ENCODE data around the gene CCN6.

The CCN6 gene

GRCh38 chr6:112113431-112113830 lies 59.5 kb downstream of the CCN6 start:
- TF ChIP-seq CTCF (IDR thresholded peaks at IDR 0.05; ENCODE audit: low read length, missing control alignments) = no peak
- H3K4me3 ChIP-seq (replicated peaks; ENCODE audit: low read depth, low read length) = no peak overlapping the region
- DNase-seq (ENCODE audit: low read depth) = no peak

GRCh38 chr6:112113918-112114317 lies 60.0 kb downstream of the CCN6 start:
- TF ChIP-seq CTCF (IDR thresholded peaks at IDR 0.05; ENCODE audit: low read length, missing control alignments) = no peak
- no peak overlapping the region for H3K4me3 ChIP-seq (replicated peaks; ENCODE audit: low read depth, low read length)
- no peak for DNase-seq (ENCODE audit: low read depth)

- H3K4me3 ChIP-seq (replicated peaks; ENCODE audit: low read depth, low read length) = no peak overlapping the region
- DNase-seq (ENCODE audit: low read depth) = no peak
- TF ChIP-seq CTCF (IDR thresholded peaks at IDR 0.05; ENCODE audit: low read length, missing control alignments) = no peak
Measured at GRCh38 chr6:112114577-112115223, 60.8 kb downstream of the CCN6 start.

GRCh38 chr6:112116221-112116620 lies 62.3 kb downstream of the CCN6 start:
- DNase-seq (ENCODE audit: low read depth) = no peak
- no peak for TF ChIP-seq CTCF (IDR thresholded peaks at IDR 0.05; ENCODE audit: low read length, missing control alignments)
- no peak overlapping the region for H3K4me3 ChIP-seq (replicated peaks; ENCODE audit: low read depth, low read length)

- H3K4me3 ChIP-seq (replicated peaks; ENCODE audit: low read depth, low read length) = no peak overlapping the region
- TF ChIP-seq CTCF (IDR thresholded peaks at IDR 0.05; ENCODE audit: low read length, missing control alignments) = no peak
- DNase-seq (ENCODE audit: low read depth) = peak; percentile 51
Measured at GRCh38 chr6:112117554-112117953, 63.6 kb downstream of the CCN6 start.

- H3K4me3 ChIP-seq (replicated peaks; ENCODE audit: low read depth, low read length) = no peak overlapping the region
- no peak for TF ChIP-seq CTCF (IDR thresholded peaks at IDR 0.05; ENCODE audit: low read length, missing control alignments)
- no peak for DNase-seq (ENCODE audit: low read depth)
Measured at GRCh38 chr6:112118034-112118433, 64.1 kb downstream of the CCN6 start.

Measured in fibroblast of pulmonary artery (primary cell).